Fibroblast of peridontal ligament (primary cell): ENCODE data around the gene LRP2.

ENCODE experiments used
- DNase-seq: peaks from one replicate; pipeline ENCODE4 v3.0.0-alpha.2; 2010; ENCODE audit errors: extremely low read depth

Gene LRP2

GRCh38 chr2:169119851-169120250 lies 242.5 kb downstream of the LRP2 start:
- DNase-seq = no peak

GRCh38 chr2:169119123-169119760 lies 243.1 kb downstream of the LRP2 start:
- DNase-seq = peak; percentile 15

- DNase-seq = no peak
Measured at GRCh38 chr2:169118060-169118459, 244.3 kb downstream of the LRP2 start.

- DNase-seq = no peak
Measured at GRCh38 chr2:169116993-169117392, 245.3 kb downstream of the LRP2 start.

- DNase-seq = no peak
Measured at GRCh38 chr2:169116327-169116726, 246.0 kb downstream of the LRP2 start.

GRCh38 chr2:169114056-169114455 lies 248.3 kb downstream of the LRP2 start:
- no peak for DNase-seq

GRCh38 chr2:169112841-169113240 lies 249.5 kb downstream of the LRP2 start:
- DNase-seq = no peak

- DNase-seq = no peak
Measured at GRCh38 chr2:169110916-169111315, 251.4 kb downstream of the LRP2 start.

- no peak for DNase-seq
Measured at GRCh38 chr2:169110419-169110818, 251.9 kb downstream of the LRP2 start.

GRCh38 chr2:169109502-169110409 lies 252.6 kb downstream of the LRP2 start:
- peak; percentile 77 for DNase-seq

GRCh38 chr2:169108099-169108884 lies 254.0 kb downstream of the LRP2 start:
- no peak for DNase-seq

GRCh38 chr2:169107645-169108044 lies 254.7 kb downstream of the LRP2 start:
- no peak for DNase-seq

- no peak for DNase-seq
Measured at GRCh38 chr2:169106563-169107545, 255.5 kb downstream of the LRP2 start.

GRCh38 chr2:169106134-169106533 lies 256.2 kb downstream of the LRP2 start:
- DNase-seq = no peak

GRCh38 chr2:169105476-169105875 lies 256.9 kb downstream of the LRP2 start:
- DNase-seq = no peak

- no peak for DNase-seq
Measured at GRCh38 chr2:169104848-169105247, 257.5 kb downstream of the LRP2 start.

GRCh38 chr2:169095621-169096105 lies 266.7 kb downstream of the LRP2 start:
- DNase-seq = peak; percentile 91

- DNase-seq = no peak
Measured at GRCh38 chr2:169094676-169095075, 267.7 kb downstream of the LRP2 start.

- DNase-seq = no peak
Measured at GRCh38 chr2:169093535-169093934, 268.8 kb downstream of the LRP2 start.

- DNase-seq = peak; percentile 32
Measured at GRCh38 chr2:169091761-169092519, 270.4 kb downstream of the LRP2 start.
